ENCODE results near the gene TTC22.

DNA sequence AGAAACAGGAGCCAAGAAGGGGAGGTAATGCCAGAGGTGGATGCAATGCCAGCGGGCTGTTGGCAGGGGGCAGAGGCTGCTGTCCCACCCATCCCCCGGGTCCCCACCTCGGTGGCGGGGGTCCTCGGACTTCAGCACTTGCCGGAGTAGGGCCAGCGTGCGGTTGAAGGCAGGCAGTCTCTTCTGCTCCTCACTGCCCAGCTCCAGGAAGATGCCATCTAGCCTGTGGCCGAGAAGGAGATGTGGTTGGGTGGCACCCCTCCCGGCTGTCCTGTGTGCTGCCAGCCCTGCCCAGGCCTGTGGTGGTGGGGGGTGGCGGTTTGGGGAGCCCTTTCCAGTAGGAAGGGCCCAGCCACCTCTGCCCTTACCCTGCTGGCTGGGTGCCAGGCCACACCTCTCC, 13.5 kb downstream of the TTC22 start:
- TF ChIP-seq CTCF (IDR thresholded peaks at IDR 0.05) (no peak), EP300 (IDR thresholded peaks at IDR 0.05) (no peak)
